Measurements from ENCODE around the gene SLC35D3.
A peak's percentile ranks its signal among the peaks of the same experiment; 100 is the strongest.
"Not testable (repeated sequence)": the region's sequence is repeated elsewhere in the genome, so short reads cannot be mapped to it uniquely, and the experiment has no call there.

The SLC35D3 gene

DNA sequence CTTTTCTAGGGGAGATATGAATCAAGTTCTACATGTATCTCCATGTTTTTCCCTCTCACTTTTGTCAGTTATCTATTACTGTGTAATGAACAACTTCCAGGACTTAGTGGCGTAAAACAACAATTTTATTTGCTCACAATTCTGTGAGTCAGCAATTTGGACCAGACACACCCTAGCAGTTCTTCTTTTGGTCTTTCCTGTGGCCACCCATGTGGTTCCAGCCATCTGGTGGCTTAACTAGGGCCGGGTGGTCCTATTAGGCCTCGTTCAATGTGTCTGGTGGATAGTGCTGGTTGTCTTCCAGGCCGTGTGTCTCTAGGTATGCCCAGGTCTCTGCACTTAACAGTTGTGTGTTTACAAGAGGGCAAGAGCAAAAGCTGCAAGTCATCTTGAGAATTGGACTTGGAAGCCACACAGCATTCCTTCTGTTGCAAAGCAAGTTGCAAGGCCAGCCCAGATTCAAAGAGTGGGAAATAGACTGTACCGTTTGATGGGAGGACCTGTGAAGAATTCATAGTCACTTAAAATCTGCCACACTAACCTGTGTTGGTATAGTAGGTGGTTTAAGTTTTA lies 20.8 kb upstream of the SLC35D3 start:
- DNase-seq (ENCODE audit: low spot score), result no peak
- no peak for TF ChIP-seq CTCF (conservative IDR thresholded peaks at IDR 0.05; ENCODE audit: low read depth)
- H3K27ac ChIP-seq, result no peak overlapping the region
- ChIA-PET CTCF (interaction anchor here (0.5 kb wide), 1 partner anchor 193 kb away, joined by 3 read pairs; no protein-coding TSS in a partner anchor), POLR2A (ENCODE audit: low non-redundant PET) (no interaction called here)

GRCh38 chr6:136904477-136904876 lies 17.6 kb upstream of the SLC35D3 start:
- CTCF ChIA-PET; H3K27ac ChIP-seq; DNase-seq (ENCODE audit: low spot score): not testable (repeated sequence)
- POLR2A ChIA-PET (ENCODE audit: low non-redundant PET), result interaction anchor here (0.6 kb wide), 1 partner anchor 127 kb away, joined by 3 read pairs; no protein-coding TSS in a partner anchor

- no peak for TF ChIP-seq CTCF (conservative IDR thresholded peaks at IDR 0.05; ENCODE audit: low read depth)
- ChIA-PET CTCF (no interaction called here), POLR2A (ENCODE audit: low non-redundant PET) (no interaction called here)
- no peak overlapping the region for H3K27ac ChIP-seq
- DNase-seq (ENCODE audit: low spot score), result no peak
Measured at GRCh38 chr6:136914947-136915346, 7.2 kb upstream of the SLC35D3 start.

DNA sequence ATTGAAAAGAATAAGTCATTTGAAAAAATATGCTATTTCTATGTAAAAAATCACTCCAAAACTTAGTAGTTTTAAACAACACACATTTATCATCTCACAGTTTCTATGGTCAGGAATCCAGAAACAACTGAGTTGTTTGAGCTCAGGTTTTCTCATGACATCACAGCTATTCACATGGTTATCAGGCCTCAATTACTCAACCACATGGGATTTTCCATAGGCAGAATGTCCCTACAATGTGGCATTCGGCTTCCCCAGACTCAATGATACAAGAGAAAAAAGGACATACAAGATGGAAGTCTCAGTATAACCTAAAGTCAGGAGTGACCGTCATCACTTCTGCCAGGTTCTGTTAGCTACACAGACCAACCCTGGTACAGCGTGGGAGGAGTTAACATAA lies 3.4 kb upstream of the SLC35D3 start:
- POLR2A ChIA-PET (ENCODE audit: low non-redundant PET), result no interaction called here
- DNase-seq (ENCODE audit: low spot score), result no peak
- TF ChIP-seq CTCF (conservative IDR thresholded peaks at IDR 0.05; ENCODE audit: low read depth), result no peak
- CTCF ChIA-PET, result no interaction called here
- H3K27ac ChIP-seq, result no peak overlapping the region

DNA sequence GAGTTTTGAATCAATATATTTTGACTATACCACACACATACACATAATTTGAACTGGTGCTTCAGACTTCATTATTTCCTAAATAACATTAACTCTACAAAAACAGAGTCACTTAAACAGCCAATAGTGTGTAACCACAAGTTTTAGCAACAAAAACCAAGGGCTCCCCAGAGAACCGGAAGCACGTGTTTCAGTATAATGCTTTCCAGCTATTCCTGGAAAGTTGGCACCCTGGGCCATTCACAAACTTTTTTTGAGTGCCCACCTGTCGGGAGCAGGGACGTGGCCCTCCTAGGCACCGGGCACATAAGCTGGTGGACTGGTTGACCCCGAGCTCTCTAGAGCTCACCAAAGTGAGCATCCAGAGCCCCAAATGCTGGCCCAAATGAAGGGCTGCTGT lies 1.9 kb upstream of the SLC35D3 start:
- no peak for TF ChIP-seq CTCF (conservative IDR thresholded peaks at IDR 0.05; ENCODE audit: low read depth)
- DNase-seq (ENCODE audit: low spot score), result no peak
- ChIA-PET POLR2A (ENCODE audit: low non-redundant PET) (no interaction called here), CTCF (interaction anchor here (0.7 kb wide), 1 partner anchor 174 kb away, joined by 3 read pairs; no protein-coding TSS in a partner anchor)
- no peak overlapping the region for H3K27ac ChIP-seq

DNA sequence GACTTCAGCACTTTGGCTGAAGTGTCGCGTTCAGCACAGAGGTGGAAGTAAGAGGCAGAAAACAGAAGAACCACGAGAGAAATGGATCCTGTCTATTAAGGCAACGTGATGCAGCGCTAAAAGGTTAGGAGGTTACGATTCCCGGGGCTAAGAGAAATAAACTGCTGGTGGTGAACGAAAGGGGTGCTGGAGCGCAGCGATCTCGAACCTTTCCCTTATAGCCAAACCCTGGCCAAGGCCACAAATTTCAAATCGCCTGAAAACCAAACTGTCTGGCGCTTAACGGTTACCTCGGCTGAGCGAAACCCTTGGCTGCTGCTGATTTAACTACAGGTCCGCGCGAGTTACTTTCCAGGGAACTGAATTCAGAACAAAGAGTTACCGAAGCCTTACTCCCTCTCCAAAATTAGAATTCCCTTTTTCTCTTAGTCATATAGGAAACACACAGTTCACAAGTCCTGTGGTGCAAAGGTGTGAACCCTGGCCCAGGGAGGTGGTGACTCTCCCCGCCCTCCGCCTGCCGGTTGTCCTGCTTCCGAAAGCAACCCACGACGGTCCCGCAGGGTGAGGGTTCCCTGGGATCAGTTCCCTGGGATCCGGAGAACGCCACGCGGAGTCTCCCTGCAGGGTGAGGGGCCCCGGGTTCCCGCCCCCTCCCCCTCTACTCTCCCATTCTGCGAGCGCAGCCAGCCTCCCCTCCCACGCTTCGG lies 1.3 kb upstream of the SLC35D3 start:
- ChIA-PET CTCF (interaction anchor here (0.7 to 1.2 kb wide), 3 partner anchors 10 to 125 kb away, joined by 4 to 5 read pairs (median 4); no protein-coding TSS in a partner anchor), POLR2A (ENCODE audit: low non-redundant PET) (no interaction called here)
- no peak for TF ChIP-seq CTCF (conservative IDR thresholded peaks at IDR 0.05; ENCODE audit: low read depth)
- DNase-seq (ENCODE audit: low spot score), result peak; percentile 12
- H3K27ac ChIP-seq, result no peak overlapping the region

- POLR2A ChIA-PET (ENCODE audit: low non-redundant PET), result no interaction called here
- DNase-seq (ENCODE audit: low spot score), result peak; percentile 14
- CTCF ChIA-PET, result interaction anchor here (0.6 to 1.2 kb wide), 5 partner anchors 10 to 124 kb away, joined by 3 to 5 read pairs (median 4); no protein-coding TSS in a partner anchor
- H3K27ac ChIP-seq, result no peak overlapping the region
- no peak for TF ChIP-seq CTCF (conservative IDR thresholded peaks at IDR 0.05; ENCODE audit: low read depth)
Measured at GRCh38 chr6:136921381-136921935, 643 bp upstream of the SLC35D3 start.
